HCT116 (cell line): Measurements from ENCODE around the gene SFTPA2.
"Not testable (repeated sequence)": the region's sequence is repeated elsewhere in the genome, so short reads cannot be mapped to it uniquely, and the experiment has no call there.

Experiments used
- FOSL1 ChIP-seq: IDR thresholded peaks from 2 replicates; pipeline ENCODE4 v1.6.1; 2012; ENCODE audit warnings: low read depth
- JUND ChIP-seq: IDR thresholded peaks from 2 replicates; pipeline ENCODE4 v1.6.1; 2012
- POLR2A ChIP-seq: IDR thresholded peaks from 2 replicates; pipeline ENCODE4 v1.7.0; 2011; ENCODE audit warnings: borderline replicate concordance; ENCODE audit not compliant: insufficient read depth, insufficient read length; ENCODE audit errors: extremely low read depth
- POLR2AphosphoS5 ChIP-seq: IDR thresholded peaks from 2 replicates; pipeline ENCODE4 v1.6.1; 2011; ENCODE audit warnings: mild to moderate bottlenecking, low read depth, low read length, moderate library complexity
- TF ChIP-seq, protein P1 (sequence below), 3 experiments: fragments of 200-600 bp in 1 of 3; sonication (generic) in 1 of 3; IDR thresholded peaks in 2 of 3; conservative IDR thresholded peaks in 1 of 3; 2 replicates each; pipeline ENCODE4 v1.5.1; 2012 to 2017; ENCODE audit warnings: low read depth in 2 of 3, low read length in 2 of 3, antibody characterized with exemption in 1 of 3, borderline replicate concordance in 1 of 3, control low read depth in 1 of 3, mild to moderate bottlenecking in 1 of 3, mixed read lengths in 1 of 3, mixed run types in 1 of 3, moderate library complexity in 1 of 3; ENCODE audit not compliant: insufficient read depth in 1 of 3

DNA sequence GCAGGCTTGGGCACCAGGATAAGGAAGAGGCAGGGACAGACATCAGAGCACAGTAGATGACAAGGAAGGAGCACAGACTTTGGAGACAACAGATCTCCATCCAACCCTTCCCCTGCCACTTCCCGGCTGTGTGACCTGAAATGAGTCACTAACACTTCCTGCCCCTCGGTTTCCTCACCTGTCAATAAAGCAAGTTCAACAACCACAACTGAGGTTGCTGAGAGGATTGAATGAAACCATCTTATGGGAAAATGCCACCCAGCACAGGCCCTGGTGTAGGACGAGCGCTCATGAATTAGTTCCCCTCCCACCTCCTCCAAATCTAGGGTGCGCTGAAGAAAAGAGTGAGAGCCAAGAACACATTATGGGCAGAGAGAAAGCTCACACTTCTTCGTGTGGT is 22.7 kb upstream of the SFTPA2 start:
- not testable (repeated sequence) for TF ChIP-seq POLR2A, POLR2AphosphoS5, JUND, FOSL1
- TF ChIP-seq, protein P1, sequence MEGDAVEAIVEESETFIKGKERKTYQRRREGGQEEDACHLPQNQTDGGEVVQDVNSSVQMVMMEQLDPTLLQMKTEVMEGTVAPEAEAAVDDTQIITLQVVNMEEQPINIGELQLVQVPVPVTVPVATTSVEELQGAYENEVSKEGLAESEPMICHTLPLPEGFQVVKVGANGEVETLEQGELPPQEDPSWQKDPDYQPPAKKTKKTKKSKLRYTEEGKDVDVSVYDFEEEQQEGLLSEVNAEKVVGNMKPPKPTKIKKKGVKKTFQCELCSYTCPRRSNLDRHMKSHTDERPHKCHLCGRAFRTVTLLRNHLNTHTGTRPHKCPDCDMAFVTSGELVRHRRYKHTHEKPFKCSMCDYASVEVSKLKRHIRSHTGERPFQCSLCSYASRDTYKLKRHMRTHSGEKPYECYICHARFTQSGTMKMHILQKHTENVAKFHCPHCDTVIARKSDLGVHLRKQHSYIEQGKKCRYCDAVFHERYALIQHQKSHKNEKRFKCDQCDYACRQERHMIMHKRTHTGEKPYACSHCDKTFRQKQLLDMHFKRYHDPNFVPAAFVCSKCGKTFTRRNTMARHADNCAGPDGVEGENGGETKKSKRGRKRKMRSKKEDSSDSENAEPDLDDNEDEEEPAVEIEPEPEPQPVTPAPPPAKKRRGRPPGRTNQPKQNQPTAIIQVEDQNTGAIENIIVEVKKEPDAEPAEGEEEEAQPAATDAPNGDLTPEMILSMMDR (IDR thresholded peaks at IDR 0.05 in 2 of 3, conservative IDR thresholded peaks at IDR 0.05 in 1 of 3; ENCODE audit: borderline replicate concordance in 1 of 3, insufficient read depth in 1 of 3, low read depth in 2 of 3, low read length in 2 of 3), result not testable (repeated sequence)
